Measurements from ENCODE around the gene TMEM87B. TPM values are rescaled to one million over a fixed set of nuclear protein-coding genes. Genes with fewer than 3 reads are reported as not detected.

The TMEM87B gene
- total RNA-seq, 4 donors from 2014 or later, result 30.6 to 35.8 (median 34.9) TPM

GRCh38 chr2:112050316-112050715 is 4.8 kb upstream of the TMEM87B start:
- H3K9me3 ChIP-seq, result no peaks in the 10 kb centered on the region
- WGBS, 2 donors, result 93 to 95% methylated on average over 1 of the region's 1 CpG
- DNase-seq, result no peak
- no peaks in the 10 kb centered on the region for H3K27me3 ChIP-seq
- no peaks in the 10 kb centered on the region for H3K36me3 ChIP-seq
- intact Hi-C loops (cut with DNase I), result no loop called here
- TF ChIP-seq POLR2A (IDR thresholded peaks at IDR 0.05) (no peak), CTCF (IDR thresholded peaks at IDR 0.05) (no peak)
- H3K4me3 ChIP-seq (replicated peaks in 1 of 3), result no peak overlapping the region
- no peak overlapping the region for H3K27ac ChIP-seq
- peaks cover 4 to 9% of the 10 kb centered on the region in 2 donors for H3K4me1 ChIP-seq

- WGBS, 2 donors, result 2 to 3% methylated on average over 43 to 48 of the region's 62 CpGs
- intact Hi-C loops (cut with DNase I), result no loop called here
- Histone ChIP-seq H3K36me3 (no peaks in the 10 kb centered on the region), H3K9me3 (no peaks in the 10 kb centered on the region), H3K4me3 (replicated peaks in 1 of 3) (peak overlapping the region in 2 of 3 donors; percentile 12 to 34), H3K27me3 (no peaks in the 10 kb centered on the region), H3K27ac (peak overlapping the region; percentile 76 to 85 (median 77)), H3K4me1 (peaks cover 14 to 23% of the 10 kb centered on the region in 2 donors)
- TF ChIP-seq POLR2A (IDR thresholded peaks at IDR 0.05) (peak in 1 of 2 donors; percentile 62), CTCF (IDR thresholded peaks at IDR 0.05) (no peak)
- DNase-seq, result peak; percentile 99
Measured at GRCh38 chr2:112053917-112054846, 887 bp upstream of the TMEM87B start.

- H3K27me3 ChIP-seq, result no peaks in the 10 kb centered on the region
- no peaks in the 10 kb centered on the region for H3K9me3 ChIP-seq
- intact Hi-C loops (cut with DNase I), result no loop called here
- peaks cover 0 to 4% of the 10 kb centered on the region in 2 donors for H3K36me3 ChIP-seq
- 1 to 3% methylated on average over 20 to 23 of the region's 42 CpGs for whole genome bisulfite sequencing, 2 donors
- TF ChIP-seq CTCF (IDR thresholded peaks at IDR 0.05) (no peak), POLR2A (IDR thresholded peaks at IDR 0.05) (peak in 1 of 2 donors; percentile 45)
- peak overlapping the region; percentile 49 to 91 (median 85) for H3K4me3 ChIP-seq (replicated peaks in 1 of 3)
- H3K4me1 ChIP-seq, result peaks cover 14 to 23% of the 10 kb centered on the region in 2 donors
- peak overlapping the region; percentile 91 to 97 (median 92) for H3K27ac ChIP-seq
- peak; percentile 72 to 78 for DNase-seq
Measured at GRCh38 chr2:112055730-112056625, 909 bp downstream of the TMEM87B start.

- WGBS, 2 donors, result 46 to 56% methylated on average over 3 of the region's 3 CpGs
- Histone ChIP-seq H3K4me3 (replicated peaks in 1 of 3) (peak overlapping the region in 2 of 3 donors; percentile 85 to 91), H3K4me1 (peaks cover 14 to 23% of the 10 kb centered on the region in 2 donors), H3K36me3 (peaks cover 0 to 4% of the 10 kb centered on the region in 2 donors), H3K9me3 (no peaks in the 10 kb centered on the region), H3K27me3 (no peaks in the 10 kb centered on the region), H3K27ac (peak overlapping the region in 2 of 3 donors; percentile 92 to 97)
- intact Hi-C loops (cut with DNase I), result no loop called here
- TF ChIP-seq POLR2A (IDR thresholded peaks at IDR 0.05) (no peak), CTCF (IDR thresholded peaks at IDR 0.05) (no peak)
- no peak for DNase-seq
Measured at GRCh38 chr2:112056626-112056987, 1.5 kb downstream of the TMEM87B start.

Measured in thyroid gland (tissue), 4 donors.